ENCODE data around the gene SLC30A2.

DNA sequence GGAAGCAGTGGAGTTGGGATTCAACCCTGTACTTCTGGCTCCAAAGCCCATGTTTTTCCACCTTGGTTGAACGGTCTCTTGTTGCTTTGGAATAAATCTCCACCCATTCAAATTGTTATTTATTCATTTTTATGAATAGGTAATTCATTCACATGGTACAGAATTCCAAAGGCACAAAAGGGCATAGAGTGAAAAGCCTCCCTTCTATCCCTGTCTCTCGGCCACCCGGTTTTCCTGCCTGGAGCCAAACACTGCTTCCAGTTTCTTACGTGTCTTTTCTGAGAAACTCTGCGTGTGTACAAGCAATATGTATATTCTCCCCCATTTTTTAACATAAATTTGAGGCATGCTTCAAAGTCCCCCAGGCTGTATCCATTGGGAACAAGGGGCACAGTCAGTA is 20.4 kb downstream of the SLC30A2 start:
- TF ChIP-seq, protein P1, sequence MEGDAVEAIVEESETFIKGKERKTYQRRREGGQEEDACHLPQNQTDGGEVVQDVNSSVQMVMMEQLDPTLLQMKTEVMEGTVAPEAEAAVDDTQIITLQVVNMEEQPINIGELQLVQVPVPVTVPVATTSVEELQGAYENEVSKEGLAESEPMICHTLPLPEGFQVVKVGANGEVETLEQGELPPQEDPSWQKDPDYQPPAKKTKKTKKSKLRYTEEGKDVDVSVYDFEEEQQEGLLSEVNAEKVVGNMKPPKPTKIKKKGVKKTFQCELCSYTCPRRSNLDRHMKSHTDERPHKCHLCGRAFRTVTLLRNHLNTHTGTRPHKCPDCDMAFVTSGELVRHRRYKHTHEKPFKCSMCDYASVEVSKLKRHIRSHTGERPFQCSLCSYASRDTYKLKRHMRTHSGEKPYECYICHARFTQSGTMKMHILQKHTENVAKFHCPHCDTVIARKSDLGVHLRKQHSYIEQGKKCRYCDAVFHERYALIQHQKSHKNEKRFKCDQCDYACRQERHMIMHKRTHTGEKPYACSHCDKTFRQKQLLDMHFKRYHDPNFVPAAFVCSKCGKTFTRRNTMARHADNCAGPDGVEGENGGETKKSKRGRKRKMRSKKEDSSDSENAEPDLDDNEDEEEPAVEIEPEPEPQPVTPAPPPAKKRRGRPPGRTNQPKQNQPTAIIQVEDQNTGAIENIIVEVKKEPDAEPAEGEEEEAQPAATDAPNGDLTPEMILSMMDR (IDR thresholded peaks at IDR 0.05 in 8 of 11, conservative IDR thresholded peaks at IDR 0.05 in 3 of 11), result no peak
- TF ChIP-seq POLR2A (IDR thresholded peaks at IDR 0.05), result no peak

Measured in spleen (tissue), 7 donors.